HG02588 (cell line): ENCODE measurements around the gene TMEM161B.
"Not testable (repeated sequence)": the region's sequence is repeated elsewhere in the genome, so short reads cannot be mapped to it uniquely, and the experiment has no call there.

ENCODE experiments used
- ATAC-seq: cut with Tn5 transposase; IDR thresholded peaks from one replicate; pipeline ENCODE4 v1.9.1; 2021; ENCODE audit warnings: mild to moderate bottlenecking, moderate library complexity; ENCODE audit not compliant: unreplicated experiment

The TMEM161B gene

DNA sequence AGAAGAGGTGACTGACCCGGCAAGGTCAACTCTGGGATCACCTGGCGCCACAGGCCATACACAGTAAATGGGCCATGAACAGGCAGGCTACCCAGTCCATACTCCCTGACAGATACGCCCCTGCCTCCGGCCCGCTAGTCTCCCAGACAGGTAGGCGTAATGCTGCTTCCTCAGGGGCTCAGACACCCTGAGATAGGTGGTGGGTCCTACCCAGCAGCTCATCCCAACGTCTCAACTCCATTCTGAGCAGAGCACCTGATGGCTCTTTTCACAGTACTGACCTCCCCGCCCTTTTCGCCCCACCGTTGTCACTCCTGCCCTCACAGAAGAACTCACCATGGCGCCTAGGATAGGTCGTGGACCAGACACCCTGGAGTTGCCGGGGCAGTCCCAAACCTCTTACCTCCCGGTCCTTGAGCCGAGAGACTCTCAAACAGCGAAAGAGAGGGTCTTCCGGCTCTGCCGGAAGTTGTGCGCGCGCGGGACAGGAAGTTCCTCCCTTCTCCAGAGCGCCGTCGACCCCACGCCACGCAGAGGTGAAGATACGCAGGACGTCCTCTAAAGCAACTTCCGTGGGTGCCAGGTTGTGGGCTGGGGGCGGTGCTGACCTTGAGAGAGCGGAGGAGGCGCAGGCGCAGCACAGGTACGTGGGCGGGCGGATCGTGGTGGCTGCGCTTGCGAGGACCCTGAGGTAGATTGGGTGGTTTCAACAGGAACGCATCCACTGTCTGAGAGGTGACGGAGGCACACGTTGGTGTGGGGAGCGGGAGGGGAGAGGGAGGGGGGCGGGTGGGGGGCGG, at the start of gene TMEM161B:
Gene TMEM161B (minus strand): TSS at position 461 of the 800 bp plus-strand sequence. CDS start 122 bp downstream, at position 339.
- ATAC-seq, result peak; percentile 100

DNA sequence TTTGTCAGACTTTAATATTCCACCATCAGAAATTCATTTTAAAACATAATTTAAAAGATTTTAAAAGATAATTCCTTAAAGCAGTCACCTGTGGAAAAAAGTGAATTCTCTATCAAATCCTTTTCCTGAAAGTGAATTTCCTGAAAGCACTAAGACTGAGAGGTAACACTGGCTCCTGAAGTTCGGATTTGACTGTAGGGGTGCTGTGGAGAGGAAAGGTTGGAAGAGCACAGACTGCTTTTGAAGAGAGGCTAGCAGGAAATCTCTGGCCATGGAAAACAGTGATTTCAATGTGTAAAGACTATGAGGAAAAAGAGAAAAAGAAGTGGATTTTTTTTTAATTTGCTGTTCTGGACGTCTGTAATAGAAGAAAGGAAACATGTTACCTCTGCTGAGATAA, 35.7 kb upstream of the TMEM161B start:
- ATAC-seq, result no peak

GRCh38 chr5:88298425-88298824, 29.8 kb upstream of the TMEM161B start:
- no peak for ATAC-seq

DNA sequence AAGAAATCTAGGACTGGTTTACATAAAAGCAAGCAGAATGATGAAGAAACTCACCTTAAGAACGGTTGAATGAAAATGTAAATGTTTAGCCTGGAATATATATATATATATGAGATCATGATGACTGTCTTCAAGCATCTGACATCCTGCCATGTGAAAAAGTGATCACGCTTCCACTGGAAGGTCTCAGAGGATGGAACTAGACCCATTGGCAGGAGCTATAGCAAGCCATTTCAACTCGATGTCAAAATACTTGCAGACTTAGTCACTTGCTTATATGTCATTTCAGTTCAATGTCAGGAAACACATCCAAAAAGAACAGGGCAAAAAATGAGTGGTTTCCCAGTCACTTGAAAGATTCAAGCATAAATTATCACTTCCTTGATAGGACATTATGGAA, 22.2 kb upstream of the TMEM161B start:
- no peak for ATAC-seq

DNA sequence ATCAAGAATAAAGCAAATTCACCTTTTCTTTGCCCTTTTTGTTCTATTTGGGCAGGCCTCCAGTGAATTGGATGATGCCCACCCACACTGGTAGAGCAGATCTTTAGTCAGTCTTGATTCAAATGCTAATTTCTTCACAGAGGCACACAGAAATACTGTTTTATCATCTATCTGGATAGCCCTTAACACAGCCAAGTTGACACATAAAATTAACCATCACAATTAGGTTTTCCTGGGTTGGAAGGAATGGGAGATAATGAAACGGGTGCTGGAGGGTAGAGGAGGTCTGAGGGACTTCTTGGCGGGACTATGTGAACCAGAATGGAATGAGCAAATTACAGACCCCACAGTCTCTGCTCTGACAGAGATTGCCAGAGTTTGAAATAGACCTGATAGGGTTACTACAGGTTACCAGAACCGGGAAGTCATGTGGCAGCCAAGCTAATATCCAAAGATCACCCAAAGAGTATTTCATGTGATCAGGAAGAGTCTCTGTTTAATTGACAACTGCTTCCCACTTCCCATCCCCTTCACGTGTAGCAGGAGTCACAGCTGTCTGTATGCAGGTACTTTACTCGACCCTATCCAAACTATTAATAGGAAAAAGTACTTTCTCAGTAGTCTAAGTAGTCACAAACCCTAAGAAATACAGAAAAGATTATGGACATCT, 20.0 kb upstream of the TMEM161B start:
- no peak for ATAC-seq

- no peak for ATAC-seq
Measured at GRCh38 chr5:88287846-88288527, 19.3 kb upstream of the TMEM161B start.

GRCh38 chr5:88287302-88287701, 18.7 kb upstream of the TMEM161B start:
- no peak for ATAC-seq

DNA sequence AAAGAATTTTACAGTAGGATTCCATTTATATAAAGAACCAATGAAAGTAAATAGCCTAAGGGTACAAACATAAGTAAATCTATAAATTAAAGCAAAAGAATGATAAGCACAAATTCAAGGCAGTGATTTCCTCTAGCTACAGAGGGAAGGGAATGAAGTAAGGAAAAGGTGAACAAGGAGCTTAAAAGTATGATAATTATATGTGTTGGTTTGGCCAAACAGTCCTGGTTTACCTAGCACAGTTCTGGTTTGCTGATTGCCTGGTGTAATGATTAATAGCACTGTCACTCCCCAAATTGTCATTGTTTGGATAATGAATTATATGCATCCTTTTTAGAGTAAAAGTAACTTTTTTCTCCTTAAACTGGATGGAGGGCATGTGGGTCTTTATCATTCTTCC, 15.0 kb upstream of the TMEM161B start:
- no peak for ATAC-seq

DNA sequence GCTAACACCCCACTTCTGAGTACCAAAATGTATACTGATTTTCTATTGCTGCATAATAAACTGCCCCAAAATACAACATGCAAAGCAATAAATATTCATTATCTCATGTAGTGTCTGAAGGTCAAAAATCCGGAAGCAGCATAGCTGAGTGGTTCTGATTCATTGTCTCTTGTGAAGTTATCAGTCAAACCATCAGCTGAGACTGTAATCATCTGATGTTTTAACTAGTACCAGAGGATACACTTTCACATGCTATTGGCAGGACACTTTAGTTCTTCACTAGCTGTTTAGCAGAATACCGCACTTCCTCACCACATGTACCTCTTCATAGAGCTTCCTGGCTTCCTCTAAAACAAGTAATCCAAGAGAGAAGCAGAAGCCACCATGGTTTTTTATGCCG, 12.7 kb upstream of the TMEM161B start:
- ATAC-seq, result no peak

DNA sequence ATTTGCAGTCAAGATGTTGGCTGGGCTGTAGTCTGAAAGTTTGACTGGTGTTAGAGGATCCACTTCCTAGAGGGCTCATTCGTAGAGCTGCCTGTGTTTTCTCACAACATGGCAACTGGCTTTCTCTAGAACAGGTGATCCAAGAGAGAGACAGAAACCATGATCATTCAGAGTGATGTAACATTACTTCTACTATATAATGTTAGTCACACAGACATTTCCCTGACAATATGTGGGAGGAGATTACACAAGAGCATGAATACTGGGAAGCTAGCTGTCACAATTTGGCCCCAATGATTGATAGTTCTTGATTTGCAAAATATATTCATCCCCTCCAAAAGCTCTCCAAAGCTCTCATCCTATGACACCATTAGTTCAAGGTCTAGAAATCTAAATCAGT, 10.9 kb upstream of the TMEM161B start:
- no peak for ATAC-seq

DNA sequence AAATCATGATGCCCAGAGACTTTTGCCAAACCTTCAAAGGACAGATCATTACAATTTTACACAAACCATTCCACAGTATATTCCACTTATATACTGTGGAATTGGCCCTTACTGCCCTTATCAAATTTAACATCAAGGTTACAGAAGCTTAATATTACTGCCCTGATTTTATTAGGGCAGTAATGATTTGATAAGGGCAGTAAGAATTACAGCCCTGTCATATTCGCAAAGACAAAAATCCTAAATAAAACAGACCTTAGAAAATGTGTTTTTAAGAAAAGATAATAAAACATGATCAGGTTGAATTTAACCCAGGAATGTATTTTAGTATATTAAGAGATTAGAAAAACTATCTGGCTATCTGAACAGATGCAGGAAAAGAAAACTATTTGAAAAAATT, 7.7 kb upstream of the TMEM161B start:
- ATAC-seq, result no peak

- no peak for ATAC-seq
Measured at GRCh38 chr5:88275581-88275980, 6.9 kb upstream of the TMEM161B start.

DNA sequence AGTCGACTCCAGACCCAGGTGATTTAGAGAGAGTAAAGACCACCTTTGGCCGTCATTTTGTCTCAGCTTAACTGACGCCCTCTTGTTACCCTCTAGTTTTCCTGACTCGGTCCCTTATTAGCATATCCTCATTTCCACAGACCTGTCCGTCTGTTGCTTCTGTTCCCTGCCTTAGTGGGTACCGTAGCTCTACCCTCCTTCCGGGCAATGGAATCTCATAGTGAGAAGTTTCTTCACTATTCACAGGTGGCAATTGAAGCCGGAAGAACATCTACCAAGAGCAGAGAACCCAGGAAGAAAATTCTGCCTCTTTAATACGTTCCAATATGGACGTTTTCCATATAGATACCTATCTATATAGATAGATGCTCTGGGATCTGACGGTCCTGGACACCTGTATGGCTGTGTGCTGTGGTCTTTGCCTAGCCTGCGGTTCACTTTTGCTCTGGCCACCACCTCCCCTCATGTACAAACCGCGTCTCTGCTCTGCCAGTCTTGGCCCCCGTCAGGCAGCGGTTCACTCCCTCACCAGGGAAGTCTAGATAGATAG, 652 bp upstream of the TMEM161B start:
- peak; percentile 17 for ATAC-seq

GRCh38 chr5:88264565-88264964, 4.1 kb downstream of the TMEM161B start:
- ATAC-seq, result not testable (repeated sequence)

GRCh38 chr5:88263349-88263748, 5.3 kb downstream of the TMEM161B start:
- ATAC-seq, result no peak

DNA sequence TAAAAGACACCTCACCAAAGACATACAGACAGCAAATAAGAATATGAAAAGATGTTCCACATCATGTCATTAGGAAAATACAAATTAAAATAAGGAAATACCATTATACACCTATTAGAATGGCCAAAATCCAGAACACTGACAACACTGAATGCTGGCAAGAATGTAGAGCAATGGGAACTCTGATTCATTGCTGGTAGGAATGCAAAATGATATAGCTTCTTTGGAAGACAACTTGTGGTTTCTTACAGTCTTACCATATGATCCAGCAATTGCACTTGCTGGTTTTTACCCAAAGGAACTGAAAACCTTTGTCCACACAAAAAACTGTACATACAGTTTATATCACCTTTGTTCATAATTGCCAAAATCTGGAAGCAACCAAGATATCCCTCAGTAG, 6.5 kb downstream of the TMEM161B start:
- no peak for ATAC-seq

GRCh38 chr5:88258636-88259035, 10.0 kb downstream of the TMEM161B start:
- no peak for ATAC-seq

GRCh38 chr5:88256872-88257271, 11.8 kb downstream of the TMEM161B start:
- ATAC-seq, result no peak

GRCh38 chr5:88256037-88256436, 12.6 kb downstream of the TMEM161B start:
- no peak for ATAC-seq

- no peak for ATAC-seq
Measured at GRCh38 chr5:88254320-88254719, 14.3 kb downstream of the TMEM161B start.

- ATAC-seq, result peak; percentile 65
Measured at GRCh38 chr5:88251048-88251711, 17.5 kb downstream of the TMEM161B start.
